Measurements from ENCODE around the gene COL6A3.

COL6A3 gene

GRCh38 chr2:237345891-237346640 is 67.9 kb downstream of the COL6A3 start:
- DNase-seq (ENCODE audit: low read depth), result no peak

DNA sequence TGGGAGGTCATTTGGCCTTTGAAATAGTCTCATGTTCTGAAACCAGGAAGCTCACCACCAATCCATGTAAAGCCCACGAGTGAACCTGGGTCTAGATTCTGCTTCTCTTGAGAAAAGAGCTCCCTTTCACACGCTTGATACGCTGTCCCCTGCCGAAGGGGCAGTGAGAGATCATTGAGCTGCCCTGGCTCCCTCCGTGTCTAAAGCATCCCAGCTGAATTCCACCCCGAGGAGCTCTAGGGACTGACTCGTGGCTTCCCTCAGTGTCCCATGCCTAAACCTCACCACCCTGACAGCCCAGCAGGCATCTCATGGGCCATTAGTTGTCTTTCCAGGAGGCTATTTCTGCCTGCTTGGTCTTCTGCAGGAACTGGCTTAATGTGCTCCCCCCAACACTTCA is 68.6 kb downstream of the COL6A3 start:
- no peak for DNase-seq (ENCODE audit: low read depth)

DNA sequence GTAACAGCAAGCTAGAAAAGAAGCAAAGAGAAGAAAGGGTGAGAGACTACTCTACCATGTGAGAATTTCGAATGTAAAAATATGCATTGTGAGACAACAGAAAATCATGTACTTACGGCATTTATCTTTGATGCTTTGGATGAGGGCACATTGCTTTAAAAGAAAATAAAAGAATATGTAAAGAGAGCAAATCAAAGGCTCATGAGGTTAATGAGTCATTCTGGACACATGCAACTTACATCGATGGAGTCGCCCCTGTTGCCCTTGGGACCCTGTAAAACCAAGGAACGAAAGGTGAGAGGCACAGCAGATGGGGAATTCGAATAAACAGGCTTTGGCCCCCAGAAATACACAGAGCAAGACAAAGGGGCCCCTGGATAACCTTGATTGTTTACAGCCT is 69.0 kb downstream of the COL6A3 start:
- no peak for DNase-seq (ENCODE audit: low read depth)

GRCh38 chr2:237343993-237344392 is 70.0 kb downstream of the COL6A3 start:
- no peak for DNase-seq (ENCODE audit: low read depth)

GRCh38 chr2:237341872-237342271 is 72.1 kb downstream of the COL6A3 start:
- DNase-seq (ENCODE audit: low read depth), result no peak

- no peak for DNase-seq (ENCODE audit: low read depth)
These were observed 76.4 kb downstream of the COL6A3 start for GRCh38 chr2:237337586-237337985.

- no peak for DNase-seq (ENCODE audit: low read depth)
These were observed 77.8 kb downstream of the COL6A3 start for GRCh38 chr2:237336131-237336530.

DNA sequence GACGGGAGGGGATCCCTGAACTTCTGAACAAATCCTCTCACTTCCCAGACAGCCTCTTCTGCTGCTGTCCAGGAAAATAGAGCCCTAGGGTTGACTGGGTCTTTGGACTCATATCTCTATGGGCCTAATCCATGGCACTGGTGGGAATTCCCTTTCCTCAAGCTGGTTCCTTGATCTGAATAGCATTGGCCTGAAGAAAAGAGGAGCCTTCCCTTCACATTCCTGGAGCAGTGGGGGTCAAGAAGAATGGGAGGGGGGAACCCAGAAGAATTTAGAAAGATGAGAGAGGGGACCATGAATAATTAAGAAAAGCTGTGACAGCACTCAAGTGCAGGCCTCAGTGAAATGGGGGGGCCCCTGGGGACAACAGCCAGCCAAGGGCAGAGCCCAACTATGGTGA is 80.2 kb downstream of the COL6A3 start:
- DNase-seq (ENCODE audit: low read depth), result no peak

DNA sequence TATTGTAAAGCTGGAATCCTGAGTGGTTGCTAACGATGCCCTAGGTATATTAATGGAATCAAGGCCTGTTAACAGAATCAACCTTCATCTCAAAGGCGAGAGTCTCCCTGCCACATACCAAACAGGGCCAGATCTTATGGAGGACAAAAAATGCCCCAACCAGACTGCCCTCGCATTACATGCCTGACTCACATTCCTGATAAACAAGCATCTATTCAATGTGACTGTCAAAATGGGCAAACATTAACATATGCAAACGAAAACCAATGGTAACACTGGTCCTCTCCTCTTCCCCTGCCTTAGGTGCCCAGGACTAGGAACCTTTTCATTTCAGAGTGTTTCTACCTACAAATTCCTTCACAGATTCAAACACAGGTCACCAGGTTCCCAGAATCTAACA is 83.4 kb downstream of the COL6A3 start:
- no peak for DNase-seq (ENCODE audit: low read depth)

GRCh38 chr2:237327175-237327950 is 86.6 kb downstream of the COL6A3 start:
- no peak for DNase-seq (ENCODE audit: low read depth)

- no peak for DNase-seq (ENCODE audit: low read depth)
These were observed 87.4 kb downstream of the COL6A3 start for GRCh38 chr2:237326266-237327171.

DNA sequence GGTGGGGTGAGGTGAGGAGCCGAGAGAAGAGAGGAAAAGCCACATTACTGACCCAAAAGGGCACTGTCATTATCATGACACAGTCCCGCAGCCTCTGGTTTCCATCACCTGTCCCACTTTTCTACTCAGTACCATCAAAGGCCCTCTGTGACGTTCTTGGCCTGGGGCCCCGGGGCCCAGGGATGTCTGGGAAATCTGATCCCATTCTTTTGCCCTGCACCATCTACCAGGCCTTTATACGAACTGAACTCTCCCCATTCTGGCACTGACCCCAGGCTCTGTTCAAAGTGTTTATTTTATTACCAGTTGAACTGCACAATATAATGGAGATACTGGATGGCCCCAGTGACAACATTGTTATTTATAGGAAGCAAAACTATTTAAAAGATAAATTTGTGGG is 89.1 kb downstream of the COL6A3 start:
- DNase-seq (ENCODE audit: low read depth), result no peak

DNA sequence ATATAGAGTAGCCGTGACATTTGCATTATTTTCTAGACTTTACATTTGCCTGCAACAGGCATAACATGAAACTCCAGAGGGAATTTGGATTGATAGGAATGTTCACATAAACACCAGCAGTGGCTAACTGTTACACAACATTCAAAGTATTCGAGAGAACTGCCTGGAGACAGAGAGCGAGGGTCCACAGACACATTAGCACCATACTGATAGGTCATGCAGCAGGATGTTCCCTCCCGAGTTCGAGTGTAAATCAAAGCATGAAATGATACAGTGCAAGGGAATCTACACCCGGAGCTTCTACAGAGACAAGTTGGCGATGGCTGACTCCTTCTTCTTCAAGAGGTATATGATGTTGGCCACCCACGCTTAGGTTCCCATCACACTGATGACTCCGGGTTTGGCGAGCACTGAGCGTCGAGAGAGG is 89.5 kb downstream of the COL6A3 start:
- no peak for DNase-seq (ENCODE audit: low read depth)

DNA sequence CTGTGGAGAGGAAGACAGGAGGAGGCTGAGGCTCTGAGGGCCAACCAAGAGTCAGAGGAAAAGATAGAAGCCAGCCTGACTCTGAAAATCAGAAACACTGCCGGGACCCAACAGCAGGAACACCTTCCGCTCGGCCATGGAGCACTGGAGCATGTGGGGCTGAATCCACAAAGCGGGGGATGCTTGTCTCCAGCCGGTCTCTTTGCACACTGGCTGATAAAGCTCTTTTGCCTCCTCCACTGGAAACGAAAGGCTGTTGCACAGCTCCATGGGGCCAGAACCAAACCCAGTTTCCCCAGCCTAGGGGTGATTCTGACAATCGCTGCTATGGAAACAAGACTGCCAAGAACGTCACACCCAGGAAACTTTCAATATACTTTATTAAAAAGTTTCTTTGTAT is 90.3 kb downstream of the COL6A3 start:
- no peak for DNase-seq (ENCODE audit: low read depth)

DNA sequence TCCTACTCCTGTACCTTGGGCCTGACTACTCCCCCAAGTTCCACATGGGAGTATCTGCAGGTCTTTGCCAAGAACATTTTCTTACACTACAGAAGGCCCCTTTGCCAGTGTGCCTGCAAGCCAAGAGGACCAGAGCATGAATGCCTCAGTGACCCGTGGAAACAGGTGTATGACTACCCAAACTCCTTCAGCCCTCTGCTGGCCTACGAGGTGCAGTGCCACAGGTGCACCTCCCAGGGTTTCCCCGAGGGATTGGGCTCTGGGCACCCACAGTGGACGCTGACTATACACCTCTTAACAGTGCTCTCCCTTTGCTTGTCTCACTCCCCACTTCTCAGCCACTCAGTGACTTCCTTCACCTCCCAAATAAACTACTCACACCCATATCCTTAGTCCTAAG is 91.4 kb downstream of the COL6A3 start:
- DNase-seq (ENCODE audit: low read depth), result no peak

DNA sequence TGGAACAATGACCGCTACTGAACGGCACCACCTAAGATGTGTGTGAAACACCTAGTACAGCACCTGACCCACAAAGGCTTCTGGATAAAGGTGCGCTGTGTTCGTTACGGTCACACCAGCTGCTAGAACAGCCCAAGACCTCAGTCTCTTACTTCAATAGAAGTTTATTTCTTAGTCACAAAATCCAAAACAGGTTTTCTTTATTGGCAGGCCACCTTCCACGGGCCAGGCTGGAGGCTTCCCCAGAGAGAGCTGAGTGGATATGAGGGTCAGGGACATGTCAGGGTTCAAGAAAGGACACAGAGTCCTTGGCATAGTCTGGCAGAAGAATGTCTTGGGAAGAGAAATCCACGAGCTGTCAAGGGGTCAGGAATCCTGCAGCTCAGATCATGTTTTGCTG is 92.2 kb downstream of the COL6A3 start:
- no peak for DNase-seq (ENCODE audit: low read depth)

GRCh38 chr2:237320801-237321560 is 93.0 kb downstream of the COL6A3 start:
- DNase-seq (ENCODE audit: low read depth), result no peak

DNA sequence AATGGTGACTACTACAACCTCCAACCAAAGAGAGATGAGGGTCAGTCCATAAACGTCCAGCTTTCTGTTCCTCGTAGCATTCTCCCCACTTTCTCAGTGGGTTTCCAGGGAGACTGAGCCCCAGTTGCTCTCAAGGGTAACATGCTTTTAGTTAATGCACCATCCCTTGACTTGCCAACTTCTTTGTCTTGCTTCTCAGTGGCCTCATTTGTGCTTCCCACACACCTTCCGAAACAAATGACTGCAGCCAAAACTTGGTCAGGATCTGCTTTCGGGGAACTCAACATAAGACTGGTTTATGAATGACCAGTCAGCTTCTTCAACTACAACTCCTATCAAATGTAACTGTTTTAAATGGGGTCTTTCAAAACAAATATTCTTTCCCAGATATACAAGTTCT is 94.1 kb downstream of the COL6A3 start:
- no peak for DNase-seq (ENCODE audit: low read depth)

DNA sequence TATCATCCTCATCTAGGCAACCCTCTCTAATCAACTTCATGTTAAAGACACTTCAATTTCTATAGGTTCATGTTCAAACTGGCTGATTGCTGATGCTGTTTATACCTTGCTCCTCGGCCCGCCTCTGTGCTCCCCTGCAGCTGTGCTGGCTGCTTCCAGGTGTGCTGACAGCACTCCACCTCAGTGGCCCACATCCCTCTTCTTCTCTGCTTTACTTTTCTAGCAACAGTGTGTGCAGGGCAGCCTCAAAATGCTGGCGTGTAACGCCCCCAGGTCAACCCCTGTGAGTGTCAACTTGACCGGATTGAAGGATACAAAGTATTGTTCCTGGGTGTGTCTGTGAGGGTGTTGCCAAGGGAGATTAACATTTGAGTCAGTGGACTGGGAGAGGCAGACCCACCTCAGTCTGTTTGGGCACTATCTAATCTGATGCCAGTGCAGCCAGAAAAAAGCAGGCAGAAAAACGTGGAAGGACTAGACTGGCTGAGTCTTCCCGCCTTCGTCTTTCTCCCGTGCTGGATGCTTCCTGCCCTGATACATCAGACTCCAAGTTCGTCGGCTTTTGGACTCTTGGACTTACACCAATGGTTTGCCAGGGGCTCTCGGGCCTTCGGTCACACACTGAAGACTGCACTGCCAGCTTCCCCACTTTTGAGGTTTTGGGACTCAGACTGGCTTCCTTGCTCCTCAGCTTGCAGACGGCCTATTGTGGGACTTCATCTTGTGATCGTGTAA is 94.7 kb downstream of the COL6A3 start:
- DNase-seq (ENCODE audit: low read depth), result no peak

GRCh38 chr2:237316339-237316738 is 97.6 kb downstream of the COL6A3 start:
- DNase-seq (ENCODE audit: low read depth), result no peak

DNA sequence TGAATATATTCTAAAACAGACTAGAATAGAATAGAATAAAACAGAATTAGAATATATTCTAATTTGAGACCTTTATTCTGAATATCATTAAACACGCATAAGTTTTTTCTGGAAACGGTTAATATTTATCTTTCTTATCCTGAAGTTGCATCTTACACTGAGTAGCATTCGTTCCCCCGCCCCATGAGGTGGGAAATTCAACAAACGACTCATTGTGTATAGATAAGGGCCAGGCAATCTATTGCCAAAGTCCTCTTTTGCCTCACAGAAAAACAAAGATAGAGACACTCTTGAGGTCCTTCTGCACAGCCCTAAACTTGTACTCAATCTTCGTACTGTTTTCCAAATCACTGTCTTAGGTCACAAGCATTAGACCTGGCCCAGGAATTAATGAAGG is 98.1 kb downstream of the COL6A3 start:
- no peak for DNase-seq (ENCODE audit: low read depth)
